SU-DHL-6 (cell line): ENCODE measurements around the gene NPHS2.

Source experiments
- H2AFZ ChIP-seq: fragments of 200-600 bp; sonication (generic); 2 replicates; pipeline ENCODE4 v1.6.1; 2014; ENCODE audit warnings: low read depth, mild to moderate bottlenecking, moderate library complexity, mixed read lengths, antibody characterized with exemption, low read length; ENCODE audit not compliant: severe bottlenecking
- H3F3A ChIP-seq: fragments of 200-600 bp; shearing (Covaris generic); 2 replicates; pipeline ENCODE4 v1.6.0; 2016; ENCODE audit warnings: antibody characterized with exemption, mild to moderate bottlenecking; ENCODE audit not compliant: insufficient read depth
- H3K27ac ChIP-seq: fragments of 200-600 bp; sonication (generic); 2 replicates; pipeline ENCODE4 v1.5.1; 2016; ENCODE audit warnings: low read depth, mild to moderate bottlenecking, low read length, moderate library complexity, mixed read lengths
- H3K27me3 ChIP-seq: fragments of 200-600 bp; sonication (generic), shearing (Covaris generic); 2 replicates; pipeline ENCODE4 v1.6.0; 2014; ENCODE audit warnings: mild to moderate bottlenecking, low read length
- H3K36me3 ChIP-seq: fragments of 200-600 bp; sonication (generic); 2 replicates; pipeline ENCODE4 v1.6.1; 2014; ENCODE audit warnings: mild to moderate bottlenecking, low read length, mixed read lengths
- H3K4me2 ChIP-seq: fragments of 300-600, 200-600 bp; shearing (Covaris generic), sonication (generic); 2 replicates; pipeline ENCODE4 v1.6.0; 2014; ENCODE audit warnings: low read length, low read depth, mild to moderate bottlenecking; ENCODE audit not compliant: poor library complexity, severe bottlenecking
- H3K4me3 ChIP-seq: fragments of 200-600 bp; sonication (generic); 2 replicates; pipeline ENCODE4 v1.5.1; 2014; ENCODE audit warnings: antibody characterized with exemption, low read length, mild to moderate bottlenecking, mixed read lengths; ENCODE audit not compliant: insufficient read depth, poor library complexity, severe bottlenecking
- H3K79me2 ChIP-seq: fragments of 200-600 bp; sonication (generic); 2 replicates; pipeline ENCODE4 v1.6.1; 2014; ENCODE audit warnings: mild to moderate bottlenecking, low read length, moderate library complexity; ENCODE audit not compliant: insufficient read depth
- H3K9ac ChIP-seq: fragments of 200-600 bp; sonication (generic); 2 replicates; pipeline ENCODE4 v1.7.0; 2014; ENCODE audit warnings: mild to moderate bottlenecking, low read length
- H3K9me2 ChIP-seq: fragments of 200-600 bp; sonication (generic); replicated peaks from 2 replicates; pipeline ENCODE4 v1.6.1; 2014; ENCODE audit warnings: low read length; ENCODE audit not compliant: insufficient read depth
- H3K9me3 ChIP-seq: fragments of 200-600 bp; sonication (generic); 2 replicates; pipeline ENCODE4 v1.6.1; 2014; ENCODE audit warnings: low read length, mixed read lengths; ENCODE audit not compliant: insufficient read depth
- H4K20me1 ChIP-seq: fragments of 200-600 bp; sonication (generic); 2 replicates; pipeline ENCODE4 v1.6.1; 2014; ENCODE audit warnings: low read depth, mild to moderate bottlenecking, antibody characterized with exemption, low read length, moderate library complexity, mixed read lengths
- CTCF ChIP-seq: fragments of 200-600 bp; sonication (generic); IDR thresholded peaks from one replicate; pipeline ENCODE4 v1.5.1; 2017; ENCODE audit warnings: antibody characterized with exemption, mild to moderate bottlenecking, low read length, moderate library complexity; ENCODE audit not compliant: insufficient read depth, poor library complexity, severe bottlenecking
- EZH2phosphoT487 ChIP-seq: fragments of 200-600 bp; sonication (generic), shearing (Covaris generic); conservative IDR thresholded peaks from 2 replicates; pipeline ENCODE4 v1.6.1; 2018; ENCODE audit warnings: mild to moderate bottlenecking, antibody characterized with exemption, low read length, moderate library complexity, mixed read lengths

NPHS2 gene

GRCh38 chr1:179599623-179600249 is 24.0 kb upstream of the NPHS2 start:
- H4K20me1 ChIP-seq = no peaks in the 10 kb centered on the region
- H3F3A ChIP-seq = no peaks in the 10 kb centered on the region
- no peak overlapping the region for H3K4me2 ChIP-seq
- no peaks in the 10 kb centered on the region for H3K9me3 ChIP-seq
- H3K36me3 ChIP-seq = no peaks in the 10 kb centered on the region
- no peak overlapping the region for H3K9ac ChIP-seq
- no peak overlapping the region for H3K27ac ChIP-seq
- H2AFZ ChIP-seq = no peak overlapping the region
- H3K27me3 ChIP-seq = no peaks in the 10 kb centered on the region
- no peak for TF ChIP-seq EZH2phosphoT487
- peak; percentile 55 for TF ChIP-seq CTCF
- no peaks in the 10 kb centered on the region for H3K79me2 ChIP-seq
- H3K4me3 ChIP-seq = no peak overlapping the region
- H3K9me2 ChIP-seq = no peaks in the 10 kb centered on the region

GRCh38 chr1:179598631-179599030 is 22.9 kb upstream of the NPHS2 start:
- no peaks in the 10 kb centered on the region for H3K9me3 ChIP-seq
- H3K9me2 ChIP-seq = no peaks in the 10 kb centered on the region
- H3K79me2 ChIP-seq = no peaks in the 10 kb centered on the region
- no peaks in the 10 kb centered on the region for H3K36me3 ChIP-seq
- H3K4me2 ChIP-seq = no peak overlapping the region
- H4K20me1 ChIP-seq = no peaks in the 10 kb centered on the region
- H3K4me3 ChIP-seq = no peak overlapping the region
- H3F3A ChIP-seq = no peaks in the 10 kb centered on the region
- TF ChIP-seq CTCF (no peak), EZH2phosphoT487 (no peak)
- H3K27ac ChIP-seq = no peak overlapping the region
- no peak overlapping the region for H2AFZ ChIP-seq
- H3K9ac ChIP-seq = no peak overlapping the region
- H3K27me3 ChIP-seq = no peaks in the 10 kb centered on the region

- Histone ChIP-seq H3K27me3 (no peaks in the 10 kb centered on the region), H3K4me2 (no peak within 1 kb of the TSS), H3F3A (no peaks in the 10 kb centered on the region), H3K27ac (no peak within 1 kb of the TSS), H3K9me2 (no peaks in the 10 kb centered on the region), H2AFZ (no peak within 1 kb of the TSS), H3K9ac (no peak within 1 kb of the TSS), H3K36me3 (no peaks in the 10 kb centered on the region), H3K79me2 (no peaks in the 10 kb centered on the region), H3K4me3 (no peak within 1 kb of the TSS), H4K20me1 (no peaks in the 10 kb centered on the region), H3K9me3 (no peaks in the 10 kb centered on the region)
- TF ChIP-seq CTCF (no peak), EZH2phosphoT487 (no peak)
These were observed 16.1 kb upstream of the NPHS2 start, which contains the start of gene TDRD5 for GRCh38 chr1:179591592-179592580. TDRD5 (plus strand) TSS chr1:179591832; CDS start chr1:179592616, 784 bp downstream.
